Left colon (tissue), 2 donors: Measurements from ENCODE around the gene SH3GLB1. TPM values are rescaled to one million over a fixed set of nuclear protein-coding genes. Genes with fewer than 3 reads are reported as not detected.

Experiments
- ATAC-seq: fragments of 200-7000 bp; cut with Tn5 transposase; one replicate; pipeline ENCODE4 v1.9.1; 2020; ENCODE audit warnings: mild to moderate bottlenecking, moderate library complexity
- DNase-seq, 2 donors: peaks; one replicate each; pipeline ENCODE4 v3.0.0-alpha.2; 2020
- intact Hi-C, 2 donors: fragments of 100-400 bp; cut with DNase I in 1 of 2; cut with micrococcal nuclease in 1 of 2; formaldehyde crosslinking; loops; one replicate each; pipeline versions ENCODE4 v1.11.2 to v1.14.0; 2022; cut with DNase I, micrococcal nuclease
- total RNA-seq, 2 donors: library from RNA; stranded (reverse); fragmentation: NEBNext Ultra II Directional; extraction: Animal tissue kit (Norgen Biotek cat#: 25700); gene quantifications; one replicate each; pipeline ENCODE4 v1.2.1, GENCODE V29; 2021
- donor health status: DM: no; HTN: no; CAD: no.
- donor health status: DM: yes; HTN: yes; CAD: no.

The SH3GLB1 gene
- total RNA-seq, 2 donors from 2014 or later = 118 to 122 TPM

DNA sequence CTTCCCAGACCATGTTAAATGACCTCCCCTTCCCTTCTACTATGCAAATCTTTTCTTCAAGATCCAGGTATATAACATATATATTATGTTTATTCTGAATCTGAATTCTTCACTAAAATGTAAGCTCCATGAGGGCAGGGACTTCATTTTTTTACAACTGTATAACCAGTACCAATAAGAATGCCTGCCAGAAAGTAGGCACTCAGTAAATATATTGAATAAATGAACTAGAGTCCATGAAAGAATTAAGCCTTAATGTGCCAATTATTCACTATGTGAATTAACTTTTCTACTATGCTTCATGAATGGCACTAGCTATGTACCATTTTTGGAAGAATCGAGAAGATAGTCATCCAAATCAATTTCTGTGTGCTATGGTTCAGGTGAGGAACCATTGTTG, 60.1 kb downstream of the SH3GLB1 start:
- DNase-seq (no peak), ATAC-seq (no peak)
- intact Hi-C loops = no loop called here

- DNase-seq (no peak), ATAC-seq (peak; percentile 51)
- intact Hi-C loops = no loop called here
Measured at GRCh38 chr1:86765073-86765472, 60.7 kb downstream of the SH3GLB1 start.

DNA sequence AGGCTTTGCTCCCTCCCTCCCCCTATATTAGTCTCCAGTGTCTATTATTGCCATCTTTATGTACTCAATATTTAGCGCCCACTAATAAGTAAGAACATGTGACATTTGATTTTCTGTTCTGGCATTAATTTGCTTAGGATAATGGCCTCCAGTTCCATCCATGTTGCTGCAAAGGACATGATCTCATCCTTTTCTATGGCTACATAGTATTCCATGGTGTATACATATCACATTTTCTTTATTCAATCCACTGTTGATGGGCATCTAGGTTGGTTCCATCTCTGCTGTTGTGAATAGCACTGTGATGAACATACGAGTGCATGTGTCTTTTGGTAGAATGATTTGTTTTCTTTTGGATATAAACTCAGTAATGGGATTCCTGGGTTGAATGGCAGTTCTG, 61.3 kb downstream of the SH3GLB1 start:
- no peak for ATAC-seq

DNA sequence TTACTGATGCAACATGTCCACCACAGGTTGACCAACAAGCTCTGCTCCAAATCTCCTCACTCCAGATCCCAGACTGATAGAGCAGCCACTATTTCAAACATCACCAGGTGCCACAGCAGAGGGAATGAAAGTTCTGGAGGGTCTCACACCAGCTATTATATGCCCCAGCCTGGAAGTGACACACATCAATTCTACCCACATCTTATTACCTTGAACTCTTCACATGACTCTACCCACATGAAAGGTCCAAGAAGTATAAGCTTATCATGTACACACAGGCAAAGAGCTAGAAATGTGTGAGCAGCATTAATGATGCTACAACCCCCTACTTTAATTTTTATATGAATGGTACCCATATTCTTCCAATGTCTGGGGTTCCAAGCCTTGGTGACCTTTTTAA, 64.2 kb downstream of the SH3GLB1 start:
- no peak for DNase-seq
- intact Hi-C loops = no loop called here
- no peak for ATAC-seq

More for the DNA sequence above, 61.3 kb downstream of the SH3GLB1 start:
- DNase-seq = no peak
- intact Hi-C loops = no loop called here

- intact Hi-C loops = no loop called here
- no peak for ATAC-seq
- no peak for DNase-seq
Measured at GRCh38 chr1:86769065-86769464, 64.7 kb downstream of the SH3GLB1 start.

DNA sequence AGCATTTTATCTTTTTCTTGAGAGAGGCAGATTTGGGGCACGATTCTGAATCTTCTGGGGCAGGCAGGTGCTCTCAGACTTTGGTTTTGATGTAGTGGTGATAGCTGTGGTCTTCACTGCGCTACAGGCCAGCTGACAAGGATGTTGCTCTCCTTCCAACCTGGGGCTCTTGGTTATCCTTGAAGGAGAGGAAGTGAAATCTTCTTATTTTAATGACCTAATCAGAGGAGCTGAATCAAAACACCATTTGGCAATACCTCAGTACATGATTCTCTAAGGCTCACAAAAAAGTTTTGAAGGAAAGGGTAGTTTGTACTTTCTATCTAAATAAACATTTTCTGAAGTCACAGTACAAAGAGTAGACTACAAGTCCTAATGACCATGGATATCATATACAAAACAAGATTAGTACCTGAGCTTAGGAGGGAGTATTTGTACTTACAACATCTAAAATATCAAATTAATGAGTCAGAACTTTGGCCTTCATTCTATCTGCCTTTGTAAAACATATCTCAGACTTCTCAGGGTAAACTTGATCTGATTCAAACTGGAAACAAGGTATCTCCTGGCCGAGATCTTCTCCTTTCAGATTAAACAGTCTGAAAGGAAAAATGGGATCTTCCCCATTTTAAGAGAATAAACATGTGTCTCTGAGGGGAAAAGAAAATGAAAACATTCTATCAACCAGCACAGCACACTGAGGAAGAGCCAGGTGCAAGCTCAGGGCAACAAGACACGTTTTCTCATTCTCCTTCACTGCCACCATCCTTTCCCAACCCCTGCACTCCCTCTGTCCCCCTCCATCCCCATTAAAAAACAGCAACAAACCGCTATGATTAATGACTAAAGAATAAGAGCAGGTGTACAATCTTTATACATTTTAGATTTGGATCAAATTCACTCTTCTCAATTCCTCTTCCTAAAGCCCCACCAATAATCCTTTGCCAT, 69.2 kb downstream of the SH3GLB1 start:
- no peak for DNase-seq
- no peak for ATAC-seq
- intact Hi-C loops = no loop called here

DNA sequence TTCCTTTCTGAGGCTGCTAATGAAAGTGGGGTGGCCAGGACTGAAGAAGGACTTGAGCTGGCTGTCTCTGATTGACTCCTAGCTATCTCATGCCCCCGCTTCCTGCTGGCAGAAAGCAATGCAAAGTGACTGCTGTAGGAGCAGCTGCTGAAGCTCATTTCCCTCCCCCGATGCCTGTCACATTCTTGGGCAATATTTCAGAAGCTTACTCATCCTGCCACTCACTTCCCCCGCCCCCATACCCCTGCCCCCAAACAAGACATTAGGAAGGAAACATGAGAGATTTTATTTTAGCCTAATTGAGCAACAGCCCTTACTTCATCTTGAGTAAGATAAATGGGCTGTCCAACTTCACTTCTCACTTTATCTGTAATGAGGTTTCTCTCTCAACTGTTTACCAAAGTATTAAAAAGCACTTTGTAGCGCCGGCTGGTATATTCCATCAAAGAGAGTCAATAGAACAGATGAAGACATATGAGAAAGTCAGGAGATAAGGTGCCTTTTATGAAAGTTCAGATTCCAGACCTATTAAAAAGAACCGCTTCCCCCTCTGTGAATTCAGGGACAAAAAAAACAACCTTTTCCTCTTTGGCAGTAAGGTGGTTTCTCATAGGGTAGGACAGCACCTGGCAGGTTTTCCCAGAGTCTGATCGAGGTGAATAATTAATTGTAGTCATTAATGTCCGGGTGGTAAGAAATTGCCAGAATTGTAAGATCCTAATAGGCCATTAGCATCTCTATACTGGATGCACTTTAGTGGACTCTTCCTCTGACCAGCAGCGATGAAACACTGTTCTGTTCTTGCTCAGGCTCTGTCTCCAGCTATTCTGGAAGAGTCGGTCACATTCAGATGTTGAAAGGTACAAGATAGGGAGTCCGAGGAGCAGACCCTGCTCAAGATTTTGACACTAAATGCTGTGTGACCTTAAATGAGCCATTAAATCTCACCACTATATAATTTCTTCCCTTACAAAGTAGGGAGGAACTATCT, 70.2 kb downstream of the SH3GLB1 start:
- ATAC-seq (peak; percentile 74), DNase-seq (peak in 1 of 2 donors; percentile 65)
- intact Hi-C loops = no loop called here

DNA sequence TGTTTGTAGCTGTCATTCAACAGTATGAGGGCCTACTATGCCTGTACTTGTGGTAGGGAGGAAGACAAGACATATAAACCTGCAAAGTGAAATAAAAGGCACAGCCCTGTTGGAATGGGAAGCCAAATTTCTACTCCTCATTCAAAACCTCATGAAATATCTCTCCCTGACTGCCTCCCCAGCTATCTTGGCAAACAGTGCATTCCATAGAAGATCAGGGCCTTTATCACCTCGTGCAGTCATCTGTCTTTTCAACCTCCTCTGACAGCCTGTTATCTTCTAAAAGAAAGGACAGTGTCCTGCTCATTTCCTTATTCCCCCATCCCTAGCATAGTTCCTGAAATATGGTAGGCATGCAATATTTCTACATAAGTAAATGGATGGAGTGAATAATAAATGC, 71.0 kb downstream of the SH3GLB1 start:
- intact Hi-C loops = no loop called here
- no peak for ATAC-seq
- DNase-seq = no peak

GRCh38 chr1:86776108-86776507, 71.7 kb downstream of the SH3GLB1 start:
- intact Hi-C loops = no loop called here
- no peak for ATAC-seq
- DNase-seq = no peak

GRCh38 chr1:86778569-86779239, 74.3 kb downstream of the SH3GLB1 start:
- no peak for DNase-seq
- ATAC-seq = no peak
- intact Hi-C loops = no loop called here

GRCh38 chr1:86779308-86780191, 75.2 kb downstream of the SH3GLB1 start:
- DNase-seq (no peak), ATAC-seq (peak; percentile 54)
- intact Hi-C loops = no loop called here

DNA sequence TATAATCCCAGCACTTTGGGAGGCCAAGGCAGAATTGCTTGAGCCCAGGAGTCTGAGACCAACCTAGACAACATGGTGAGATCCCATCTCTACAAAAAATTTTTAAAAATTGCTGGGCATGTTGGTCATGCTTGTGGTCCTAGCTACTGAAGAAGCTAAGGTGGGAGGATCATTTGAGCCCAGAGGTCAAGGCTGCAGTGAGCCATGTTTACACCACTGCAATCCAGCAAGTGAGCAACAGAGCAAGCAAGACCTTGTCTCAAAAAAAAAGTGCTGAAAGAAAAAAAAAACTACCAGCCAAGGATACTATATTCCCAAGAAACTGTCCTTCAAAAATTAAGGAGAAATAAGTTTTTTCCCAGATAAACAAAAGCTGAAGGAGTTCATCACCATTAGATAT, 78.1 kb downstream of the SH3GLB1 start:
- ATAC-seq (no peak), DNase-seq (no peak)
- intact Hi-C loops = no loop called here

DNA sequence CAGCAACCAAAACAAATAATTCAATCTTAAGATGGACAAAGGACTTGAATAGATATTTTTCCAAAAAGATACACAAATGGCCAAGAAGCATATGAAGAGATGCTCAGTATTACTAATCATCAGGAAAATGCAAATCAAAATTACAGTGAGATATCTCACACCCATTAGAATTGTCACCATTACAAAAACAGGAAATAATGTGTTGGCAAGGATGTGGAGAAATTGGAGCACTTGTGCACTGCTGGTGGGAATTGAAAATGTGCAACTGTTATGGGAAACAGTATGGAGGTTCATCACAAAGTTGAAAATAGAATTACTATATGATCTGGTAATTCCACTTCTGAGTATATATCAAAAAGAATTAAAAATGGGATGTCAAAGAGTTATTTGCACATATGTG, 83.2 kb downstream of the SH3GLB1 start:
- DNase-seq (no peak), ATAC-seq (no peak)
- intact Hi-C loops = no loop called here

GRCh38 chr1:86788300-86789206, 84.2 kb downstream of the SH3GLB1 start:
- DNase-seq (no peak), ATAC-seq (peak; percentile 22)
- intact Hi-C loops = no loop called here

GRCh38 chr1:86795316-86795715, 90.9 kb downstream of the SH3GLB1 start:
- ATAC-seq (no peak), DNase-seq (no peak)
- intact Hi-C loops = no loop called here
